Tracheal epithelial cell (primary cell): ENCODE measurements around the gene PSMB9. TPM values are rescaled to one million over a fixed set of nuclear protein-coding genes. Genes with fewer than 3 reads are reported as not detected.

Source experiments
- total RNA-seq: library from RNA; depleted of rRNA; stranded (reverse); fragments of >200 nt; gene quantifications from 2 replicates; pipeline ENCODE4 v1.2.1, GENCODE V29; 2014

Gene PSMB9
- total RNA-seq, result 3.4 and 16.1 TPM in 2 replicates

DNA sequence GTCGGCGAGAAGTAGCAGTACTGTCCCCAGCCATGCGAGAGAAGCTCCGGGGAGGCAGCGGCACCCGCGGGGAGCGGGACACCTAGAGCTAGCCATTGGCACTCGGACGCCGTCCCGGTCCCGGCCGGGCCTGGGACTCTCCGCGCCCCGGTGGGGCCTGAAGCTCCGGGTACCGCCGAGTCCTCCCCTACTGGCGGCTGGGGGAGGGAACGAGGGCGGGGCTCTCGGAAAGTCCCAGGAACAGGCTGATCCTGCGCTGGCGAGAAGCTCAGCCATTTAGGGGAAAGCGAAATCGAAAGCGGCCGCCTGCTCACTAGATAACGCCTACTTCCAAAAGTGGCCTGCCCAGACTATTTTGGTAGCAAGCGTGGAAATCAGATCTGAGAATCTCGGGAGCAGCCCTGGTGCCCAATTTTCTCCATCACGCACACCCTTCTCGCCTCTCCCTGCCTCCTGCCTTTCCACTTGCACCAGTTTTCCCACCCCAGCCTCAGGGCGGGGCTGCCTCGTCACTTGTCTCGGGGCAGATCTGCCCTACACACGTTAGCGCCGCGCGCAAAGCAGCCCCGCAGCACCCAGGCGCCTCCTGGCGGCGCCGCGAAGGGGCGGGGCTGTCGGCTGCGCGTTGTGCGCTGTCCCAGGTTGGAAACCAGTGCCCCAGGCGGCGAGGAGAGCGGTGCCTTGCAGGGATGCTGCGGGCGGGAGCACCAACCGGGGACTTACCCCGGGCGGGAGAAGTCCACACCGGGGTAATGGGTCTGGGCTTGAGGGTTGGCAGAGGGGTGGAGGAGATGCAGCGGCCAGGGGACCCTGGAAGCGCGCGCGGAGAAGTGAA is at the start of gene PSMB9, which contains the start of gene TAP1:
Gene PSMB9 (plus strand): TSS at position 652 of the 835 bp plus-strand sequence. CDS start 38 bp downstream, at position 690.
Gene TAP1 (minus strand): TSS at position 164 of the 835 bp plus-strand sequence. CDS start 68 bp downstream, at position 96.

DNA sequence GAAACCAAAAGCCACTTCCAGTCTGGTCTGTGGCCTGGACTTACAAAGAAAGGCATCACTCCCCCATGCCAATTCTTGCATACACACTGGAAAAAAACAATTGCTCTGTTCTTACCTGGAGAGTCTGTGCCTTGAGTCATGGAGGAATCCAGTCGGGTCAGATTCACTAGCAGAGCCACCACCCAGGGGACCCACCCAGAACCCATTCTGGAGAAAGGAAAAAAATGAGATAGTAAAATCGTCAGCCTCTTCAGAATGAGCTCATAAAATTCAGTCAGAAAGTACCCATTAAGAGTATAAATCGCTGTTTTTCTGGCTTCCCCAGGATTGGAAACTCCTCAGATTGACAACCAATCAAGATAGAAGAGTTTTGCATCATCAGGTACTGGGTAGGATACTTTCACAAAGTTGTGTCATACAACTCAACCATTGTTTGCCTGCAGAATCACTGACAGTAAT is 37.2 kb upstream of the PSMB9 start, which contains the start of gene HLA-DOB:
Gene HLA-DOB (minus strand): TSS at position 257 of the 459 bp plus-strand sequence. CDS start 51 bp downstream, at position 206.

DNA sequence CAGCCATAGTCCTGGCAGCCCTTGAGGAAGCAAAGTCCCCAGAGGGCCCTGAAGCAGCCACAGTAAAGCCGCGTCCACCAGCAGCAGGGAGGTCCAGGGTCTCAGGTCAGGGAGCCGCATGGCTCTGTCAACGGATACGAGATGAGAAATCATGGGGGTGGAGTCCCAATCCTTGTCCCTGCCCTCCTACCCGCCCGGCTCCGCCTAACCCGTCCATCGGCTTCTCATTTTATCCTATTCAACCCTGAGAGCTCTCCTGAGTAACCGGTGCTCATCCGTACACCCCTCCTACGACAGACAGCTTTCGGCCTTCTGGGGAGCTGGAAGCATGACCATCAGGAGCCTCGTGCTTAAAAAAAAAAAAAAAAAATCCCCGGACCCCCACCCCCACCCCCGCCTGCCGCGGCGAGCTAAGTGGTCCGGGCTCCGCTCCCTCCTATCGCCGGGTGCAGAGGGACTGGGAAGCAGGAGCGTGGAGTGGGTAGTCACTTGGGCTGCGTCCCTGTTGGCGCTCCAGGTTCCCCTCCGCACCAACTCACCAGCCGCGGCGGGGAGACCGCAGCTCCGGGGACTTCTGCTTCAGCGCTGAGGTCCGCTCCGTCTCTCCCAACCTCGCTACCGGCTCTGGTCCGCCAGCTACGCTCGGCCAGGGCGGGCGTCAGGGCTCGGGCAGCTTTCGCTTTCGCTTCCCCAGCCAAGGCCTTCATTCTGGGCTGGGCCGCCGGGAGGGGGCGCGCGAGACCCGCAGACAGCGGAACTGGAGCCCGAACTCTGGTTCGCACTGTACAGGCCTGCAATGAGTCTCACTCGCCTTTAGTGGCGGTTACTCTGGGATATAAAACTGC is 15.7 kb upstream of the PSMB9 start, which contains the start of gene TAP2:
Gene TAP2 (minus strand): TSS at position 626 of the 845 bp plus-strand sequence. CDS start 506 bp downstream, at position 120.

DNA sequence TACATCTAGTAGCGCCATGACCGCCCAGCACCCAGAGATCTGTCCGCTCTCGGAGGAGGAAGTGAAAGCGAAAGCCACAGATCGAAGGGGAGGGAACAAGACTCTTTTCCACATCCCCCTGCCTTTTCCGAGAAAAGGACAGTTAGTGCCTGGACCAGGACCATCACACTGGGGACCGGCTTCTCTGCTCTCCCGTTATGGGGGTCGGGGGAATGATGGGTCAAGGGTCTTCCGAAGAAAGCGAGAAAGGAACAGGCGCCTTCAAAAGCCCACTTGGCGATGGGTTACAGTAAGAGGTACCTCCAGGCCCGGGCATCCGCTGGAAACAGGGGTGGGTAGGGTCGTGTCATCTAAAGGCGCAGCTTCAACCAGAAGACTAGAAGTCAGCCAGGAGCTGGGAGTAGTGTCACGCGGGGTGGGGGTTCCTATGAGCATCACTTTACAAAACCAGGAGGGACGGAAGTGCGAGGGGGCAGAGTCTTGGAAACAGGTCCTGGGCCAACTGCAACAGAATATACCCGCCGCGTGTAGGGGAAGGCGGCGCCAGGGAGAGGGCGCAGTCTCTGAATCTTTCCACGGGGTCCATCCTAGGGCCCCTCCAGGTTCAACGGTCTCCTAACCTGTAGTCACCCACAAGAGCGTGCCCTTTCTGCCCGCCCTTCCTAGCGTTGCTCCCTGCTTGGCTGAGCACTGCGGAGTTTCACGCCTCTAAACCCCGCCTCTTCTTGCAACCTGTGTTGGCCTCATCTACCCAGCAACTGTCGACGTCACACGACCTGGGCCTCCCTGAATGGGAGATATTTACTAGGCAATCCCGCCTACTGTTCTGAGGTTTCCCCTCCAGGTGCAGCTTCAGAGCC is 9.8 kb upstream of the PSMB9 start, which contains the start of gene PSMB8:
Gene PSMB8 (minus strand): TSS at position 69 of the 860 bp plus-strand sequence. CDS start 51 bp downstream, at position 18.

Other genes starting within 250 kb of the PSMB9 start
- gene HLA-DQA1, start 216.8 kb upstream of the PSMB9 start, total RNA-seq, result 0.24 TPM in 1 of 2 replicates, not detected in the other
- gene HLA-DQB1, start 187.5 kb upstream of the PSMB9 start, total RNA-seq, result 7.7 TPM in 1 of 2 replicates, not detected in the other
- not detected in 2 replicates for gene HLA-DQA2, start 112.8 kb upstream of the PSMB9 start, total RNA-seq
- gene HLA-DQB2, start 90.7 kb upstream of the PSMB9 start, total RNA-seq, result not detected in 2 replicates
- gene HLA-DOB, start 37.2 kb upstream of the PSMB9 start, total RNA-seq, result 0.72 and 1.9 TPM in 2 replicates
- 19.4 and 32.8 TPM in 2 replicates for gene TAP2, start 15.5 kb upstream of the PSMB9 start, total RNA-seq
- 16.0 and 48.4 TPM in 2 replicates for gene PSMB8, start 10.1 kb upstream of the PSMB9 start, total RNA-seq
- gene TAP1, start 488 bp upstream of the PSMB9 start, total RNA-seq, result 43.5 and 87.0 TPM in 2 replicates
- gene HLA-DMB, start 86.8 kb downstream of the PSMB9 start, total RNA-seq, result 0.64 and 0.96 TPM in 2 replicates
- 1.2 and 1.5 TPM in 2 replicates for gene HLA-DMA, start 98.9 kb downstream of the PSMB9 start, total RNA-seq
- gene BRD2, start 114.4 kb downstream of the PSMB9 start, total RNA-seq, result 48.9 and 66.1 TPM in 2 replicates
- 0.24 TPM in 1 of 2 replicates, not detected in the other for gene HLA-DOA, start 155.4 kb downstream of the PSMB9 start, total RNA-seq
- gene HLA-DPA1, start 219.5 kb downstream of the PSMB9 start, total RNA-seq, result 3.6 and 4.5 TPM in 2 replicates
- 1.1 and 3.6 TPM in 2 replicates for gene HLA-DPB1, start 221.8 kb downstream of the PSMB9 start, total RNA-seq